KMS-11 (cell line): ENCODE measurements around the gene BHLHE41.
A peak's percentile ranks its signal among the peaks of the same experiment; 100 is the strongest.

Source experiments
- H2AFZ ChIP-seq: fragments of 200-600 bp; sonication (generic); 2 replicates; pipeline ENCODE4 v1.6.1; 2016; ENCODE audit warnings: antibody characterized with exemption, mixed run types, low read depth
- H3K27ac ChIP-seq: fragments of 200-600 bp; sonication (generic); 2 replicates; pipeline ENCODE4 v1.6.1; 2016; ENCODE audit warnings: mild to moderate bottlenecking, mixed run types
- H3K27me3 ChIP-seq: fragments of 200-600 bp; sonication (generic); 2 replicates; pipeline ENCODE4 v1.6.1; 2017; ENCODE audit warnings: mild to moderate bottlenecking, low read depth, mixed run types, moderate library complexity; ENCODE audit not compliant: insufficient read depth
- H3K36me3 ChIP-seq: fragments of 200-600 bp; sonication (generic); 2 replicates; pipeline ENCODE4 v1.6.1; 2017; ENCODE audit warnings: mild to moderate bottlenecking, mixed run types; ENCODE audit not compliant: insufficient read depth
- H3K4me1 ChIP-seq: fragments of 200-600 bp; sonication (generic); 2 replicates; pipeline ENCODE4 v1.6.1; 2016; ENCODE audit warnings: mild to moderate bottlenecking, low read depth, mixed run types; ENCODE audit not compliant: poor library complexity, severe bottlenecking
- H3K4me2 ChIP-seq: fragments of 200-600 bp; sonication (generic); 2 replicates; pipeline ENCODE4 v1.7.0; 2016; ENCODE audit warnings: mild to moderate bottlenecking, mixed run types
- H3K4me3 ChIP-seq: fragments of 200-600 bp; sonication (generic); IDR thresholded peaks from 2 replicates; pipeline ENCODE4 v1.6.1; 2017; ENCODE audit warnings: low read depth, low read length, mixed read lengths; ENCODE audit not compliant: insufficient read depth
- H3K79me2 ChIP-seq: fragments of 200-600 bp; sonication (generic); 2 replicates; pipeline ENCODE4 v1.6.1; 2016; ENCODE audit warnings: low read depth, mixed run types; ENCODE audit not compliant: insufficient read depth
- H3K9ac ChIP-seq: fragments of 200-600 bp; sonication (generic); 2 replicates; pipeline ENCODE4 v1.6.1; 2016; ENCODE audit warnings: mild to moderate bottlenecking, mixed run types
- H4K20me1 ChIP-seq: fragments of 200-600 bp; sonication (generic); 2 replicates; pipeline ENCODE4 v1.6.1; 2016; ENCODE audit warnings: mild to moderate bottlenecking, mixed run types; ENCODE audit not compliant: insufficient read depth
- CTCF ChIP-seq: fragments of 200-600 bp; sonication (generic); conservative IDR thresholded peaks from 2 replicates; pipeline ENCODE4 v1.6.1; 2017; ENCODE audit warnings: low read depth, mild to moderate bottlenecking, antibody characterized with exemption, low read length, moderate library complexity, mixed read lengths

The BHLHE41 gene

DNA sequence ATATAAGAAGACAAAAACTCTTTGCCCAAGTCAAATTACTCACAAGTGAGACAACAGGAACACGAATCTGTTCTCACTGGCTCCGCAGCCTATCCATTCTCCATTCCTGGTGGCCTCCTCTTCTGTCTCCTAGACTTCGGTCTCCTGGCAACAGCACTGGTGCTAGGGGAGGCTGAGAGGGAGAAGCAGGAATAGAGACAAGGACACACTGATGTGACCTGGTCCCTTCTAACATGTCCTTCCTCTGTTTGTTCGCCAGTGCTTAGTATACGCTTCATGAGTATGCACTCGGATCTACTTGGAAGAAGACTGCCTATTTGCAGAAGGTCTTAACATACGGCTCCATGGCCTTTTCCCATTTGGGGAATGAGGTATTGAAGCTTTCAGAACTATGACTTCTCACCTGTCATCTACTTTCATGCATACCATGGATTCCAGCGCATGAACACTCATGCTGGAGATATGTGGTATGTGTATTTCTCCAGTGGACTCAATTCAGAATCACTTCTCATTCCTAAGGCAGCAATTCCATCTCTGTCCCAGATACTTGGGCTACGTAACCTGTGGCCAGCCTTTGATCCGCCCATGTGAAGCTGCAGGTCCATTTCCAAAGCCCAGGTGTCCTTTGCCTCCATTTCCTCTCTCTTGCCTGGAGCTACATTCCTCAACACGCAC lies 33.9 kb downstream of the BHLHE41 start:
- no peaks in the 10 kb centered on the region for H3K36me3 ChIP-seq
- H3K27ac ChIP-seq = no peak overlapping the region
- no peak overlapping the region for H3K4me2 ChIP-seq
- H3K9ac ChIP-seq = no peak overlapping the region
- H3K79me2 ChIP-seq = no peaks in the 10 kb centered on the region
- H3K4me3 ChIP-seq = no peak overlapping the region
- no peak overlapping the region; the same call in 1 of the 2 replicates for H2AFZ ChIP-seq
- H3K4me1 ChIP-seq = peaks cover 25% of the 10 kb centered on the region
- H4K20me1 ChIP-seq = no peaks in the 10 kb centered on the region
- no peak for TF ChIP-seq CTCF
- H3K27me3 ChIP-seq = no peaks in the 10 kb centered on the region

- H3K27ac ChIP-seq = peak overlapping the region; percentile 42; the same call in 1 of the 2 replicates
- H3K36me3 ChIP-seq = no peaks in the 10 kb centered on the region
- H3K27me3 ChIP-seq = no peaks in the 10 kb centered on the region
- 0 out of 2 replicates have a peak overlapping the region, but pooled peaks have one; percentile 36 for H2AFZ ChIP-seq
- H3K4me1 ChIP-seq = peaks cover 25% of the 10 kb centered on the region
- no peak overlapping the region for H3K4me3 ChIP-seq
- no peaks in the 10 kb centered on the region for H4K20me1 ChIP-seq
- H3K9ac ChIP-seq = no peak overlapping the region
- TF ChIP-seq CTCF = no peak
- H3K4me2 ChIP-seq = peak overlapping the region; percentile 59
- H3K79me2 ChIP-seq = no peaks in the 10 kb centered on the region
Observed at GRCh38 chr12:26088998-26089397, 35.8 kb downstream of the BHLHE41 start.

GRCh38 chr12:26086936-26087335 lies 37.9 kb downstream of the BHLHE41 start:
- Histone ChIP-seq H3K4me1 (peaks cover 25% of the 10 kb centered on the region), H3K27me3 (no peaks in the 10 kb centered on the region), H3K4me3 (no peak overlapping the region), H3K79me2 (no peaks in the 10 kb centered on the region), H3K4me2 (no peak overlapping the region), H3K9ac (no peak overlapping the region), H3K36me3 (no peaks in the 10 kb centered on the region), H3K27ac (no peak overlapping the region), H4K20me1 (no peaks in the 10 kb centered on the region), H2AFZ (no peak overlapping the region)
- TF ChIP-seq CTCF = no peak

DNA sequence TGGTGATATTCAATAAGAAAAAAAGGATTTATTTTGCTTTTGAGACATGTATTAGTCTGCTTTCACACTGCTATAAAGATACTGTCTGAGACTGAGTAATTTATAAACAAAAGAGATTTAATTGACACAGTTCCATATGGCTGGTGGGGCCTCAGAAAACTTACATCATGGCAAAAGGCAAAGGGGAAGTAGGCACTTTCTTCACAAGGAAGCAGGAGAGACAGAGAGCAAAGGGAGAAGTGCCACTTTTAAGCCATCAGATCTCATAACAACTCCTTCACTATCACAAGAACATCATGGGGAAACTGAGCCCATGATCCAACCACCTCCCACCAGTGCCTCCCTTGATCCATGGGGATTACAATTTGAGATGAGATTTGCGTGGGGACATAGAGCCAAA lies 43.9 kb downstream of the BHLHE41 start:
- H3K4me3 ChIP-seq = no peak overlapping the region
- H2AFZ ChIP-seq = no peak overlapping the region
- no peak overlapping the region for H3K4me2 ChIP-seq
- no peaks in the 10 kb centered on the region for H3K27me3 ChIP-seq
- no peaks in the 10 kb centered on the region for H3K36me3 ChIP-seq
- no peaks in the 10 kb centered on the region for H4K20me1 ChIP-seq
- no peak for TF ChIP-seq CTCF
- no peak overlapping the region for H3K27ac ChIP-seq
- no peak overlapping the region for H3K9ac ChIP-seq
- H3K4me1 ChIP-seq = no peaks in the 10 kb centered on the region
- H3K79me2 ChIP-seq = no peaks in the 10 kb centered on the region
